Calu3 (cell line): ENCODE results near the gene DEFB123. TPM values are rescaled to one million over a fixed set of nuclear protein-coding genes. Genes with fewer than 3 reads are reported as not detected.

Experiments used
- BruUV-seq: library from RNA; stranded (reverse); fragments of 400-500 nt; replicated peaks from 2 replicates; lab custom pipeline; 2021; lab: Mats Ljungman, UMichigan
- CTCF ChIA-PET: fragments of 300-600 bp; sonication (Branson Sonifier 250); formaldehyde crosslinking; loops from one replicate; lab custom pipeline; 2022; ENCODE audit warnings: antibody characterized with exemption; lab: Charles Lee
- DNase-seq: peaks from one replicate; pipeline ENCODE4 v3.0.0; 2022
- H3K27ac Mint-ChIP-seq: one replicate; pipeline ENCODE4 v1.8.0; 2022; ENCODE audit warnings: mixed read lengths; ENCODE audit not compliant: unreplicated experiment
- H3K27me3 Mint-ChIP-seq: one replicate; pipeline ENCODE4 v1.8.0; 2022; ENCODE audit warnings: mixed read lengths; ENCODE audit not compliant: unreplicated experiment
- H3K36me3 Mint-ChIP-seq: one replicate; pipeline ENCODE4 v1.8.0; 2022; ENCODE audit warnings: mild to moderate bottlenecking, moderate library complexity, mixed read lengths; ENCODE audit not compliant: insufficient read depth, unreplicated experiment
- H3K4me1 Mint-ChIP-seq: one replicate; pipeline ENCODE4 v1.8.0; 2022; ENCODE audit warnings: mild to moderate bottlenecking, low read depth, mixed read lengths; ENCODE audit not compliant: unreplicated experiment
- H3K4me3 Mint-ChIP-seq: one replicate; pipeline ENCODE4 v1.8.0; 2022; ENCODE audit warnings: mild to moderate bottlenecking, low read depth, moderate library complexity, mixed read lengths; ENCODE audit not compliant: unreplicated experiment
- H3K9me3 Mint-ChIP-seq: one replicate; pipeline ENCODE4 v1.8.0; 2022; ENCODE audit warnings: low read depth, mixed read lengths; ENCODE audit not compliant: unreplicated experiment
- CTCF ChIP-seq: fragments of 200-600 bp; IDR thresholded peaks from one replicate; pipeline ENCODE4 v1.8.0; 2022; ENCODE audit warnings: antibody characterized with exemption; ENCODE audit not compliant: unreplicated experiment
- intact Hi-C: fragments of 100-400 bp; cut with micrococcal nuclease; formaldehyde crosslinking; loops from one replicate; pipeline ENCODE4 v1.10.0; 2022; ENCODE audit not compliant: unreplicated experiment
- total RNA-seq: library from RNA; stranded (reverse); gene quantifications from 2 replicates; pipeline ENCODE4 v1.2.3, GENCODE V29; 2022

The DEFB123 gene
- total RNA-seq, 1 experiment from 2014 or later, result not detected

GRCh38 chr20:31489152-31489551 is 48.7 kb downstream of the DEFB123 start:
- no TSS peak for BruUV-seq
- TF ChIP-seq CTCF, result no peak
- Mint-ChIP-seq H3K27ac (no peak overlapping the region), H3K4me1 (peaks cover 12% of the 10 kb centered on the region), H3K4me3 (no peak overlapping the region), H3K9me3 (peaks cover 3% of the 10 kb centered on the region), H3K36me3 (no peaks in the 10 kb centered on the region), H3K27me3 (peaks cover 6% of the 10 kb centered on the region)
- intact Hi-C loops, result no loop called here
- no peak for DNase-seq
- CTCF ChIA-PET, result interaction anchor here (0.5 to 4.5 kb wide), 3 partner anchors 14 to 25 kb away, joined by 7 to 28 read pairs (median 10); partner anchors contain the start of gene HM13

- CTCF ChIA-PET, result interaction anchor here (0.8 kb wide), 1 partner anchor 16 kb away, joined by 4 read pairs; no protein-coding TSS in a partner anchor
- DNase-seq, result no peak
- H3K9me3 Mint-ChIP-seq, result peaks cover 3% of the 10 kb centered on the region
- H3K27me3 Mint-ChIP-seq, result peaks cover 22% of the 10 kb centered on the region
- intact Hi-C loops, result no loop called here
- no peak overlapping the region for H3K4me3 Mint-ChIP-seq
- no peak for TF ChIP-seq CTCF
- no peak overlapping the region for H3K27ac Mint-ChIP-seq
- no TSS peak for BruUV-seq
- peaks cover 12% of the 10 kb centered on the region for H3K4me1 Mint-ChIP-seq
- H3K36me3 Mint-ChIP-seq, result no peaks in the 10 kb centered on the region
Observed at GRCh38 chr20:31490752-31491151, 50.3 kb downstream of the DEFB123 start.

GRCh38 chr20:31494131-31494530 is 53.7 kb downstream of the DEFB123 start:
- peak; percentile 52 for TF ChIP-seq CTCF
- no peaks in the 10 kb centered on the region for H3K36me3 Mint-ChIP-seq
- CTCF ChIA-PET, result interaction anchor here (1.2 kb wide), 1 partner anchor 9 kb away, joined by 3 read pairs; no protein-coding TSS in a partner anchor
- H3K4me3 Mint-ChIP-seq, result no peak overlapping the region
- peaks cover 56% of the 10 kb centered on the region for H3K27me3 Mint-ChIP-seq
- intact Hi-C loops, result no loop called here
- BruUV-seq, result no TSS peak
- H3K27ac Mint-ChIP-seq, result no peak overlapping the region
- DNase-seq, result peak; percentile 60
- peaks cover 8% of the 10 kb centered on the region for H3K4me1 Mint-ChIP-seq
- no peaks in the 10 kb centered on the region for H3K9me3 Mint-ChIP-seq

- Mint-ChIP-seq H3K4me1 (peaks cover 8% of the 10 kb centered on the region), H3K36me3 (no peaks in the 10 kb centered on the region), H3K27me3 (peaks cover 74% of the 10 kb centered on the region), H3K27ac (no peak overlapping the region), H3K9me3 (no peaks in the 10 kb centered on the region), H3K4me3 (no peak overlapping the region)
- DNase-seq, result peak; percentile 44
- BruUV-seq, result no TSS peak
- TF ChIP-seq CTCF, result no peak
- CTCF ChIA-PET, result interaction anchor here (1.0 kb wide), 1 partner anchor 10 kb away, joined by 3 read pairs; no protein-coding TSS in a partner anchor
- intact Hi-C loops, result no loop called here
Observed at GRCh38 chr20:31496761-31497295, 56.4 kb downstream of the DEFB123 start.
